NB4 (cell line): Measurements from ENCODE around the gene ARHGEF17.
A peak's percentile ranks its signal among the peaks of the same experiment; 100 is the strongest.

Experiments
- DNase-seq: peaks from one replicate; pipeline ENCODE4 v3.0.0; 2010; ENCODE audit warnings: low read depth
- H3K4me3 ChIP-seq: one replicate; pipeline ENCODE4 v1.5.1; 2011; ENCODE audit warnings: mild to moderate bottlenecking, low read depth, low read length, moderate library complexity
- CTCF ChIP-seq: IDR thresholded peaks from one replicate; pipeline ENCODE4 v1.5.1; 2012; ENCODE audit warnings: low read depth, low read length
- MAX ChIP-seq: IDR thresholded peaks from 2 replicates; pipeline ENCODE4 v1.6.1; 2011; ENCODE audit warnings: low read depth, low read length
- MYC ChIP-seq: IDR thresholded peaks from 2 replicates; pipeline ENCODE4 v1.6.1; 2011; ENCODE audit warnings: low read depth, low read length
- POLR2A ChIP-seq: IDR thresholded peaks from 2 replicates; pipeline ENCODE4 v1.6.1; 2011; ENCODE audit warnings: mild to moderate bottlenecking; ENCODE audit not compliant: insufficient read length; ENCODE audit errors: extremely low read depth

Gene ARHGEF17

GRCh38 chr11:73406619-73407018, 98.5 kb downstream of the ARHGEF17 start:
- H3K4me3 ChIP-seq = no peak overlapping the region
- DNase-seq = no peak
- TF ChIP-seq MAX (no peak), CTCF (no peak), POLR2A (no peak), MYC (no peak)

GRCh38 chr11:73409431-73409830, 101.4 kb downstream of the ARHGEF17 start:
- no peak for DNase-seq
- no peak overlapping the region for H3K4me3 ChIP-seq
- TF ChIP-seq POLR2A = no peak
- no peak for TF ChIP-seq MAX

- no peak overlapping the region for H3K4me3 ChIP-seq
- TF ChIP-seq MYC = no peak
- TF ChIP-seq POLR2A = no peak
- TF ChIP-seq CTCF = no peak
- no peak for TF ChIP-seq MAX
- no peak for DNase-seq
These were observed 102.6 kb downstream of the ARHGEF17 start for GRCh38 chr11:73410627-73411026.

- H3K4me3 ChIP-seq = no peak overlapping the region
- DNase-seq = no peak
- TF ChIP-seq MYC = no peak
- peak; percentile 6 for TF ChIP-seq CTCF
These were observed 103.0 kb downstream of the ARHGEF17 start for GRCh38 chr11:73411031-73411430.

- no peak for DNase-seq
- H3K4me3 ChIP-seq = no peak overlapping the region
- TF ChIP-seq MAX (no peak), MYC (no peak), POLR2A (no peak), CTCF (no peak)
These were observed 104.2 kb downstream of the ARHGEF17 start for GRCh38 chr11:73412308-73412707.

- no peak overlapping the region for H3K4me3 ChIP-seq
- TF ChIP-seq POLR2A (no peak), CTCF (no peak), MAX (no peak), MYC (no peak)
- no peak for DNase-seq
These were observed 105.2 kb downstream of the ARHGEF17 start for GRCh38 chr11:73413256-73413655.
